ENCODE data around the gene CD3E.

The CD3E gene

GRCh38 chr11:118304568-118305248, at the start of gene CD3E:
TSS of gene CD3E (plus strand) at chr11:118304730. CDS start at chr11:118304953, 223 bp downstream.
- DNase-seq (ENCODE audit: low spot score), result no peak

GRCh38 chr11:118258410-118258809, 46.1 kb upstream of the CD3E start:
- no peak for DNase-seq (ENCODE audit: low spot score)

GRCh38 chr11:118259138-118259537, 45.4 kb upstream of the CD3E start:
- DNase-seq (ENCODE audit: low spot score), result no peak

GRCh38 chr11:118260353-118260752, 44.2 kb upstream of the CD3E start:
- DNase-seq (ENCODE audit: low spot score), result no peak

DNA sequence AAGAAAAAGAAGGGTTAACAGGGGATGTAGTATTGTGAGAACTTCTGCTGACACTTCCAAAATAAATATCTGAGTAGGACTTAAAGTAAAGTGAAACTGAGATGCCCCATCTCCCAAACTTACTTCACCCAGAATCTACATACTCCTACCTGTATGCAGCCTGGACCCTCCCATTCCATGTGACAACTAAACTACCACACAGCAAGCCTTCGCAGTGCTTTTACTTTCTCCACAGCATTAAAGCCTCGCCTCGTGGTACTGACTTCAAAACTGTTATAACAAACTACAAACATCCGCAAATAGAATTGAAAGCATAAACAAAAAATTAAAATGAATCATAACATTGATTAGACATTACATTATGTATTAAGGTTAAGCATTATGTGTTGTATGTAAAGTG, 41.4 kb upstream of the CD3E start:
- no peak for DNase-seq (ENCODE audit: low spot score)

DNA sequence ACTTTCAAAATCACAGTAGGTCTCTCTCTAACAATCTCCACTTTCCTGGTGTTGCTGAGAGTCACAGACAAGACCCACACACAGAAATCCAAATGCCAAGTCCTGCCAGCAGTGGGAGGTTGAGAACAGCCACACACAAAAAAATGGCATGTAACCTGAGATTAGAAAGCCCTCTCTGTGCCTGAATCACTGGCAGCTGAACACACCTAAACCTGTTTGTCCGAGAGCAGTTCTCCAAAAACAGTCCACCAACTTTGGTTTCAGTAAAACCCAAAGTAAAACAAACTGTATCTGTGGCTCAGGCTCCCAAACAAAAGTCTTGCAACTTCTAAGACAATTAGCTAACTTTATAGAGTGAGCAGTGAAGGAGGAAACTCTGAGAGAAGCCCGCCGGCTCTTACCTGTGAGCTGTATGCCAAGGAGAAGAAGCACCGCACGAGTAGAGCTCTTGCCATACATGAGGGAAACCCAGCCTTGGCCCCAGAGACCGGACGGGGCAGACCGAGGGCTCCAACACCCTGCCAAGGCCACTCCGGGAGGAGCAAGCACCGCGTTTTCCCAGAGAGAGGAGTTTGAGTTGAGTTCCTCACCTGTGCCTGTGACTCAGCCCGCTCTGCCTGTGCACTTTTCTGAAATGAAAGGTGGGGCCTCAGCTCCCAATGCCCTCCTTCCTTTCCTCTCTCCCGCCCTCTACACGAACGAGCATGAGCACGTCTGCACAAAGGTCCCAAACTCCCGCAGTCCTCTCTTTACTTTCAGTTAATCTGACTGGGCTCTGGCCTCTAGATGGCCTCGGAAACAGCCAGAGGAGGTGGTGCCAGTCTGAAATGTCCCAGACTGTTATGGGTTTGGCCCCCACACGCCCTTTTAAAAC, 40.6 kb upstream of the CD3E start, which contains the start of gene MPZL2:
TSS of gene MPZL2 (minus strand) at position 603 of the 874 bp plus-strand sequence. CDS start at position 459, 144 bp downstream.
- no peak for DNase-seq (ENCODE audit: low spot score)

DNA sequence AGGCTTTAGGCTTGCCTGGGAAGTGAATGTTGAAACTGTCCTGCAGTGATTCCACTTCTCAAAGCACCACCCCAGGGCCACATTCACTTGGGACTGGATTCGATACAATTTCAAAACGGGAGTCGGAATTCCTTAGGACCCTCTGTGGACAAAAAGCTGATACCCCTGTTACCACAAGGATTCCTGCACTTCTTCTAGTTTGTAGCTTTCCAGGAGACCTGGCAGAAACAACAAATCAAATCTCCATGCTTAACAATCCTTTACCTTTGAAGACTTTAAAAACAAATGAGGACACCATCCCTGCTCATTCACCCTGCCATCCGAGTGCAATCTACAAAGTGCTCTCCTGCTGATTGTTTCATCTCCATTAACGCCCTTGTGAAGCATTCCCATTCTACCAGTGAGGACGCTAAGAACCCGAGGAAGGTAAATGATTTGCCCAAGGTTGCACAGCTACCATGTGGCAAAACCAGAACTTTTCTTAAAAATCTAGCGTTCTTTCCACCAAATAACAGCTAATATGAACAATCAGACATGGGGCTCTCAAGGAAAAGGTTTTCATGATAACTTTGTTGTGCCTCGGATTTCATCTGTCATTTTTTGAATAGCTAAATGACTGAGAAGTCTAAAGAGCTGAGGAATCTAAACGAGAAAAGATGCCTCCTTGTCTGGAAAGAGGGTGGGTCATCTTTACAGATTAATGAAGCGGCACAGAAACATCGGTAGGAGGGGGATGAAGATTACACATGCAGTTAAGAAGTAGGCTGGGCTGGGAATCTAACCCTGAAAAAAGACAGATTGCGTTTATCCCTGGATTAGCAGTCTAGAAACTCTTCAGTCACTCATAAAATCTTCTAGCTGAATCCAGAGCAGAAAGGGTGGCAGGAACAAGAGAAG, 39.7 kb upstream of the CD3E start:
- DNase-seq (ENCODE audit: low spot score), result no peak

- no peak for DNase-seq (ENCODE audit: low spot score)
These were observed 38.6 kb upstream of the CD3E start for GRCh38 chr11:118265954-118266353.

DNA sequence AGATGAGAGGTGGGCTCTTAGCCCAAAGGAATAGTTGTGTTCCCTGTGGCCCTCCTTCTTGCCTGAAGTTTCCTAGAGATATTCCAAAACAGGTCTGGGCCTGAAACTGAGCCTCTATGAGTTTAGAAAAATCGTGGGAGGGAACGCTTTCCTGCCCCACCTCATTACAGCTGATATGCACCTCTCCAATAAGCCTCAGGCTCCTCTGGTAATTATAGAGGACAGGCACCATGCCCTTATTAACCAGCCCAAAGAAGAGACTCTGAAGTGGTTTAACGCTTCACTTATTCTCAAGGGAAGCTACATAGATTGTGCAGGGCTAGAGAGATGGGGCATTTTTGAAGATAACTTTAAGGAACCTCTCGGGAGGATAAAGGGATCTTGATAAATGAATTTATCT, 37.0 kb upstream of the CD3E start:
- DNase-seq (ENCODE audit: low spot score), result no peak

DNA sequence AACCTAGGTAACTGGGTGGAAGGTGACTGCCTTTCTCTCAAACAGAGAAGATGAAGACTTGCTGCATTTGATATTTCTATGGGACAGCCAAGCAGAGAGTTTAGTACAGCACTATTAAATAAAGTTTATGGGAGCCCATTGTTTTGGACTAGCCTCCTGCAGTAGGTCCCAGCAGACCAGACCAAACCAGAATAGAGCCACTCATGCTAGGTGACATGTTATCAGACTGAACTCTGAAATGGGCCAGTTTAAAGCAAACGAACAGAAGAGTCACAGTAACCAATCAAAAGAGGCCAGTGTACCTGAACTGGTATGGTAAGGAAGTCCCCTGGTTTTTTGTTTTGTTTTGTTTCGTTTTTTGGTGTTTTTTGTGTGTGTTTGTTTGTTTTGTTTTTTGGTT, 32.5 kb upstream of the CD3E start:
- DNase-seq (ENCODE audit: low spot score), result no peak

- DNase-seq (ENCODE audit: low spot score), result no peak
These were observed 30.3 kb upstream of the CD3E start for GRCh38 chr11:118274186-118274585.

DNA sequence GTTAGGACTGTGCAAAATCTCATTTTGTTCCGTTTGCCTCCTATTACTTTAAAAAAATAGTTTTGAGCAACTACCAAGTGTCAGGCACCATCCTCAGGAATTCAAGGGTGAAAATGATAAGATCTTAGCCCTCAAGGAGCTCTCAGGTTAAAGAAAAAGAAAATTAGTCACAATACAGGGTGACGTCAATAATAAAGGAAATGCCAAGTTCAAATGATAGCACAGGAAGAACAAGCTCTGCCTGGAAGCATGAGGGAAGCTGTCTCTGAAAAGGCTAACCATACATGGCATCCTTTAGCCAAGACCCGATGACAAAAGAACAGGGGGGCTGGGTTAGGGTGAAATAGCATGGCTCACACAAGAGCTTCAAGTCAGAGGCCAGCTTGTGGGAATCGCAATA, 29.4 kb upstream of the CD3E start:
- DNase-seq (ENCODE audit: low spot score), result no peak

GRCh38 chr11:118276422-118276821, 28.1 kb upstream of the CD3E start:
- no peak for DNase-seq (ENCODE audit: low spot score)

GRCh38 chr11:118277312-118277711, 27.2 kb upstream of the CD3E start:
- DNase-seq (ENCODE audit: low spot score), result no peak

DNA sequence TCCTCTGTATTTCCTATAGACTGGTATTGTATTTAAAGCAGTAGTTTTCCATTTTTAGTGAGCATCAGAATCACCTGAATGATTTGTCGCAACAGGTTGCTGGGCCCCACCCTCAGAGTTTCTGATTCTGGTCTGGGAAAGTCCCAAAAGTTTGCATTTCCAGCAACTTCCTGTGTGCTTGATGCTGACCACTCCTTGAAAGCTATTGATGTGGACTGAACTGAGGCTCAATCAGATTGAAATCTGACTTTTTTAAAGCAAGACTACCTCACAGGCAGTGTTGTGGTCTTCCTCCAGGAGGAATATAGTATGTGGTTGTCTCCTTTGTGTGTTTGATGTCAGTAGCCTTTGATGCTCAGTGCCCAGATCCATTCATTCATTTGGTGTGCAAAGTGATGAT, 23.2 kb upstream of the CD3E start:
- DNase-seq (ENCODE audit: low spot score), result no peak

DNA sequence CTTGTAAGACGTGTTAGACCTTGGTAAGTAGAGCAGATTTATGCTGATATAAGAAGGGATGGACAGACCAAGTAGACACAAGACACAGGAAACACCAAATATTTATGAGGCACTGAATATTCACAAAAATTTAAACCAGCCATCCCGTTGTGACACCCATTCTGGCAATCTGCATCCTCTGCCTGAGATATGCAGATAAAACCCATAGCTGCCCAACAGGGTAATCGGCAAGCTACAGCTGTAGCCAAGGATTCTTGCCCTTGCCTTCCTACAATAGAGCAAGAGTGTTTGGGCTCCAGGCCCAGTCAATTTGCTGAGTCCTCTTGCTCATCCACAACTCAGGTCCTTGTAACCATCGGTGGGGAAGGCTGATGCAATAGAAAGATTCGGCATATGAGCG, 21.9 kb upstream of the CD3E start:
- DNase-seq (ENCODE audit: low spot score), result no peak

DNA sequence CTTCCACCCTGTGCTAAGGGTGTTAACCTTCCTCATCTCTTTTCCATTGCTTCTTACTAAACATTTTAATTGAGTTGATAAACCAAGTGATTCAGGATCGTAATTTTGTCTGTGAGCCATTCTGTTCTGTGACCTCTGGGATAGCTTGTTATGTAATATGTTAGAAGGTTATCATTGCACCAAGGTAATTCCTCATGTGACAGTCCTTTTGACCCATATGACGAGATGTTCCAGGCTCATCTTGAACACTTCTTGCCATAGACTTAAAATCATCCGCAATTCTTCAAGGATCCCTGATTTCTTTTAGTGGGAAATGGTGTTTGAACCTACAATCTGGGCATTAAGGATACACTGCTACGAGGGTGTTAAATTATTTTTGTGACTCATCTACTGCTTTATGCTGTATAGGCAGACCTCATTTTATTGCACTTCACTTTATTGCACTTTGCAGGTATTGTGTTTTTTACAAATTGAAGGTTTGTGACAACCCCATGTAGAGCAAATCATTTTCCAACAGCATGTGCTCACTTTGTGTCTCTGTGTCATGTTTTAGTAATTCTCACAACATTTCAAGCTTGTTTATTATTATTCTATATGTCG, 21.4 kb upstream of the CD3E start:
- DNase-seq (ENCODE audit: low spot score), result no peak

DNA sequence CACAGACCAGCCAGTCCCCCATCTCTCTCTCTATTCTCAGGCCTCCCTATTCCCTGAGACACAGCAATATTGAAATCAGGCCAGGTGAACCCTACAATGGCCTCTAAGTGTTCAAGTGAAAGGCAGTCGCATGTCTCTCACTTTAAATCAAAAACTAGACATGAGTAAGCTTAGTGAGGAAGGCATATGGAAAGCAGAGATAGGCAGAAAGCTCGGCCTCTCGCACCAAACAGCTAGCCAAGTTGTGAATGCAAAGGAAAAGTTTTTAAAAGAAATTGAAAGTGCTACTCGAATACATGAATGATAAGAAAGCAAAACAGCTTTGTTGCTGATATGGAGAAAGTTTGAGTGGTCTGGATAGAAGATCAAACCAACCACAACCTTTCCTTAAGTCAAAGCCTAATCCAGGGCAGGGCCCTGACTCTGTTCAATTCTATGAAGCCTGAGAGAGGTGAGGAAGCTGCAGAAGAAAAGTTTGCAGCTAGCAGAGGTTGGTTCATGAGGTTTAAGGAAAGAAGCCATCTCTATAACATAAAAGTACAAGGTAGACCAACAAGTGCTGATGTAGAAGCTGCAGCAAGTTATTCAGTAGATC, 20.7 kb upstream of the CD3E start:
- DNase-seq (ENCODE audit: low spot score), result no peak

DNA sequence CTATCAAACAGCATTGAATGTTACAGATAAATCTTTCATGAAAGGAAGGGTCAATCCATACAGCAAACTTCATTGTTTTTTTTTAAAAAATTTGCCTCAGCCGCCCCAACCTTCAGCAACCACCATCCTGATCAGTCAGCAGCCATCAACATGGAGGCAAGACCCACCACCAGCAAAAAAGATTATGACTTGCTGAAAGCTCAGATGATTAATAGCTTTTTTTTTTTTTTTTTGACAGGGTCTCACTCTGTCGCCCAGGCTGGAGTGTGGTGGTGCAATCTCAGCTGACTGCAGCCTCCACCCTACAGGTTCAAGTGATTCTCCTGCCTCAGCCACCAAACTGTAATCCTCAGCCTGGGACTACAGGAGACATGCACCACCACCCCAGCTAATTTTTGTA, 18.0 kb upstream of the CD3E start:
- DNase-seq (ENCODE audit: low spot score), result no peak

GRCh38 chr11:118287006-118287405, 17.5 kb upstream of the CD3E start:
- no peak for DNase-seq (ENCODE audit: low spot score)

DNA sequence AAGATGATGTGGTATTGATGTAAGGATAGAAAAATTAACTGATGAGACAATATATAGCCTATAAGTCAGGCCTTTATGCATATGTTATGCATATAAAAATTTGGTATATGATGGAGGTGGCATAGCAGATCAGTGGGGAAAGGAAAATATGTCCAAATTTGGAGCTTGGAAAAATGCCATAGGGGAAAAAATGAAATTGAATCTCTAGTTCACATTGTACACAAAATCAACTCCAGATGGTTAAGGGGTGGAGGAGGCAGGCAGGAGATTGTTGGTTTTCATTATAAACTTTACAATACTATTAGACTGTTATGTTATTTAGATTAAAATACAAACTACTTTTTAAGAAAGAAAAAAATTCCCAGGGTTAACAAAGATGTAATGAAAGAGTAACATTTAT, 15.1 kb upstream of the CD3E start:
- no peak for DNase-seq (ENCODE audit: low spot score)

- no peak for DNase-seq (ENCODE audit: low spot score)
These were observed 13.6 kb upstream of the CD3E start for GRCh38 chr11:118290923-118291322.

All from GM03348 (cell line).